Measurements from ENCODE around the gene BTBD16.

BTBD16 gene

DNA sequence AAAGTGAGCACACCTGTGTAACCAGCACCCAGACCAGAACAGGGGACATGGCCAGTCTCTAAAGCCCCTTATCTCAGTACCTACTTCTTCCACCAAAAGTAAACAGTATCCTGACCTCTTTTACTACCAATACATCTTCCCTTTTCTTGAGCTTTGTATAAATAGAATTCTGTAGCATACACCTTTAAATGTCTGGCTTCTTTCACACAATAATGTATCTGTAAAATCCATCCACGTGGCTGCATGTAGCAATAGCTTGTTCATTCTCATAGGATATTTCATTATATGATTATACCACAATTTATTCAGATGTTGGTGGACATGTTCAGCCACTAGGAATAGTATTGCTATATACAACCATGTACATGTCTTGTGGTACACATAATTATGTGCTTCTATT lies 40.6 kb downstream of the BTBD16 start:
- DNase-seq (ENCODE audit: low spot score), result no peak

DNA sequence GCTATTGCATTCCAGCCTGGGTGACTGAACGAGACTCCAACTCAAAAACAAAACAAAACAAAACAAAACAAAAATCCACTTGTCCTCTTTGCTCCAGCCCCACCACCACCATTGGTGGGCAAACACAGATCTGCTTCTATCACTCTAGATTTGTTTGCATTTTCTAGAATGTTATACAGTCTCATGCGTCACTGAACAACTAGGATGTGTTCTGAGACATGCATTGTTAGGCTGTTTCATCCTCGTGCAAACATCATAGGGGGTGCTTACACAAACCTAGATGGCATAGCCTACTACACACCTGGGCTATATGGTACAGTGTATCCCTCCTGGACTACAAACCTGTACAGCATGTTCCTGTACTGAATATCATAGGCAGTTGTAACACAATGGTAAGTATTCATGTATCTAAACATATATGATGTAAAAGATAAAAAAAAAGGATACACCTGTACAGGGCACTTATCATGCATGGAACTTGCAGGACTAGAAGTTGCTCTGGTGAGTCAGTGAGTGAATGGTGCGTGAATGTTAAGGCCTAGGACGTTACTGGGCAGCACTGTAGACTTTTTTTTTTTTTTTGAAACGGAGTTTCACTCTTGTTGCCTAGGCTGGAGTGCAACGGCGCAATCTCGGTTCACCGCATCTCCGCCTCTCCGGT lies 45.3 kb downstream of the BTBD16 start:
- DNase-seq (ENCODE audit: low spot score), result no peak

DNA sequence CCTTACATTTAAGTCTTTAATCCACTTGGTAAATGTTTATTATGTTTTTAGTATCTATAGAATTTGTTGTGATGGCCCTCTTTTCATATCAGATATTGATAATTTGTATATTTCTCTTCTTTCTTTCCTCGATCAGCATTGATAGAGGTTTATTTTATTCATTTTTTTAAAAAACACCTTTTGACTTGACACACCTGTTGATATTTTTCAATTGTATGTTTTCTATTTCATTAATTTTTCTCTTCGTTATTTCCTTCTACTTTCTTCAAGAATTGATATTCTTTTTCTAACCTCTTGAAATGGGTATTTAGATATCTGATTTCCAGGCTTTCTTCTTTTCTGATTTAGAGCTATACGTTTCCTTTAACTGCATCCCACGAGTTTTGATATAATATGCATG lies 50.9 kb downstream of the BTBD16 start:
- DNase-seq (ENCODE audit: low spot score), result no peak

DNA sequence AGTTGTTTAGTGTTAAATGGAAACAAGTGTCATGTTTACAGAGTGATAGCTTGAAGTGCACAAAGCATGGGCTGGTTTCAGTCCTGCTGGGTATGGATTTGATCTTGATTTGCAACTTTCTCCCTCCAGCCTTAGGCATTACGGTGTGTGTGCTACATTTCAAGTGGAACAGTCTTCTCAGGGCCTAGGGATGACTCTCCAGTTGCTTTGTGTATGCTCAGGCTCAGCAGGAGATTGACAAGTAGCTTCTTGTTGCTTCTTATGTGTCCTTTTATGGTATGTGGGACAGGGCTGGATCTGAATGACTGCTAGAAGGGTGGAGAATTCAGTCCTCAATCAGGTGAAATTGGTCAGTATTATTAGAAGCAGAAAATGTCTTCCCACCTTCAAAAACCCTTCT lies 52.1 kb downstream of the BTBD16 start:
- DNase-seq (ENCODE audit: low spot score), result no peak

DNA sequence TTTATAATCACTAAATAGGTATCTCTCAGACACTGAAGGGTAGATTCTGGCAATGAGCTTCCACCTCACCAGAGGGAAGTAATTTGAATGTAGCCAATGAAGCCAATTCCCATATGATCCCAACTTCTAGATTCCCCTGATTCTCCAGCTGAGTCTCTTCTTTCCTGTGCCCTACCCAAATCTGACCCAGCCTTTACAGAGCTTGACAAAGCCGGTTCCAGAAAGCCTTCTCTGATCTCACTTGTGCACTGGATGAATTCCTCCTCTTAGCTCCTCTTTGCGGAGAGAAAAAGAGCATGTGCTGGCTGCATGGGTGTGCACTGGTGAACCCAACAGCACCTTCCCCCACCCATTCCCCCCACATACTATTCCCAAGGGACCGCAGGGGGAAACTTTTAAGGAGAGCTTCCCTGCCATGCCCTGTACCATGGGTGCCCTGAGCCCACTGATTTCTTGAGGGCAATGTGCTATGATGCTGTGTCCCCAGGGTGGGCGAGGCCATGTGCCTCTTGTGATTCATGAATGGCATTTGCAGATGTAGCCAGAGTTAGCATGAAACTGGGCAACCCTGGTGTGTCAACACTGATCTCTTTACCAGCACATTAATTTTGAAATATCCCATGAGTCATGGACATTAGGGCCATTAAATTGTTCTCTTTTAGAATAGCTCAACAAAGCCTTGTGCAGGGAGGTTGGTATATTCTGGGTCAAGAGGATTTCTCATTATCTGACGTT lies 53.0 kb downstream of the BTBD16 start:
- DNase-seq (ENCODE audit: low spot score), result no peak

DNA sequence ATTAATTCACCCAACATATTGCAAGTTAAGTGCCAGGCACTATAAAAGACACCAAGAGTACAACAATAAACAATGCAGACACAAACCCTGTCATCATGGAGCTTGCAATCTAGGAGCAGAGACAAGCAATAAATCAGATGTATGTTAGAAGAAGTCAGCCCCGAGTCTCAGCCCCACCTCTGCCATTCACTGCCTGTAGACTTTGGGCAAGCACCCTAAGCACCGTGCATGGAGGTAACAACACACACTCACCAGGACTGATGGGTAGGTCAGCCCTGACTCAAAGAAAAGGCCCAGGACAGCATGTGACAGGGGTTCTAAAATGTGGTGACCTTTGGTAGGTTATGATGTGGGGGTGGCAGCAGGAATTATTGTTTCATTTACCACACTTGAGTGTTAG lies 54.1 kb downstream of the BTBD16 start:
- no peak for DNase-seq (ENCODE audit: low spot score)

DNA sequence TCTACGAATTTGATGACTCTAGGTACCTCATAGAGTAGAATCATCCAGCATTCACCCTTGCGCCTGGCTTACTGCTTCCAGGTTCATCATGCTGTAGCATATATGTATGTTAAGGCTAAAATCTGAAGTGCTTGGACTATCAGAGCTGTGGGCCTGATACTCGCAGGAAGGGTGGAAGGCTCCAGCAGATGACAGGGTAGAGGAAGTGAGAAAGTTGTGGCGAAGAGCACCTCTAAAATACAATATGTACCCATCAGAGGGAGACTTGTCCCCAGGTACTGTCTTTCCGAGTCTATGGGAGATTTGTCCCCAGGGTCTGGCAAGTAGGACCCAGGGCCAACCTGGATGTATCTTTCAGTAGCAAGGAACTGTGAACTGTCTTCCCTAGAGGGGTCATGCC lies 55.3 kb downstream of the BTBD16 start:
- no peak for DNase-seq (ENCODE audit: low spot score)

DNA sequence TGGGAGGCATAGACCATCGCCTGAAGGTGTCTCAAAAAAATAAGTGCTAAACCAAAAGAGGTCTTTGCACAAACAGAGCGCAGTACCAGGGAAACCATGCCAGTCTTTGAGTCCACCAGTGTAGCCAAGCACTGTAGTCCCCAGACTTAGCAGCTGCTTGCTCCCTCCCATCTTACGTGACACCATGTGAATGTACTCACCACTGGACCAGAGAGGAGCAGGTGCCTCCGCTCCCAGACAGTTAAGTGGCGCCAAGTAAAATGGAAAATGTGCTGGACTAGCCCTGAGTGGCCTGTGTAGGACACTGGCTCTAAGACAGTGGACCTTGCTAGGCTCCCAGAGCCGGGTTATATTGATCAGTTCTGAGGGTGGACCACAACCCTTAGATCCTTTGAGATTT lies 55.7 kb downstream of the BTBD16 start:
- DNase-seq (ENCODE audit: low spot score), result no peak

DNA sequence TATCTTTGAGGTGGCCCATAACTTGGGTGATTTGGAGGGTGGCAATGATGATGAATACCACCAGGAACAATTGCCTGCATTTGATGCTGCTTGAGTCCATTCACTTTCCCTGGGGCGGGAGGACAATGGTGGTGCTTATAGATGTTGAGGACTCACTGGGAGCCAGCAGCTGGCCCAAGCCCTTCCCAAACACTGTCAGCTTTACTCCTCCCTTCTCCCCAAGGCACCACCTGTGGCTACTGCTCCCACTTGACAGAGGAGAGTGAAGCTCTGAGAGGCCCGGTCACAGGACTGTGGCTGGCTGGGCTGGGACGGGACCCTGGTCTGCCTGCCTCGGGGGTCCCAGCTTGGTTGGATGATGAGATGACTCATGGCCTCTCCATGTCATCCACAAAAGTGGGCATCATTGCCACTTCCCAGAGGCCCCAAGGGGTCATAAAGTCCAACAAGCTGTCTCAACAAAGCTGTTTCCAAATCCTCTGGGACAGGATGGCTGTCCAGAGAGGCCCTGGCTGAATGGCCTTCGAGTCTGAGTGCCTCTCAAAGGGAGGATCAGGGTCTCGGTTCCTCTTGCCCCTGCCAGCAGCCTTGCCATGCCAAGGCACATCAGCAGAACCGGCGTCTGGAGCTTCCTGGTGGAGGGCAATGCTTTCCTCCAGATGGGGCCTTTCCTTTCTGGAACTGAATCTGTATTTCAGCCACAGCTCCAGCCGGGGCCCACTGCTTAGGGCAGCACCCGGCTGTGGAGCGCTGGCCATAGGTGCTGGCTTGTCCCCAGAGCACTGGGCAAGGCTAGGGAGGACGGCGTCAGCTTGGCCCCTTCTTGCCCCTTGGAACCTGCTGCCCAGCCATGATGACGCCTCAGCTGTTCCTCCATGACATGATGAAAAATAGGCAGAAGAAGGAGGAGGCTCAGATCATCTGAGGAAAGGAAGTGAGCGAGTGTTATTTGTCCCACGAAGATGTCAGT lies 56.4 kb downstream of the BTBD16 start:
- no peak for DNase-seq (ENCODE audit: low spot score)

DNA sequence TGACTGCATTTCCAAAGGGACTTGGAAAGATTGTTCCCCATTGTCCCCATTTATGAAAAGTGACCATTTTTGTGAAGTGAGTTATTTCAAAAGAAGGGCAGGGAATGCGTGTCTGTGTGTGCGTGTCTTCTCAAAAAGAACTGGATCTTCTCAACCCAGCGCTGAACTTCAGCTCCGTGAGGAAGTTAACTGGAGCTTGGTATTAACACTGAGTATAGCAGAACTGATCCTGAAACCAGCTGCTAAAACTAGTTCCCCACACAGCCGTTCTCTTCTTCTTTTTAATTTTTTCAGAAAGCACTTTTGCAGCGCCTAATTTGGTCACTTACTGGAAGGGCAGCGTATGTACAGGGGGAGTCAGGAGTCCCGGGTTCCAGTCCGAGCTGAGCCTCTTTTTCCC lies 57.6 kb downstream of the BTBD16 start:
- no peak for DNase-seq (ENCODE audit: low spot score)

DNA sequence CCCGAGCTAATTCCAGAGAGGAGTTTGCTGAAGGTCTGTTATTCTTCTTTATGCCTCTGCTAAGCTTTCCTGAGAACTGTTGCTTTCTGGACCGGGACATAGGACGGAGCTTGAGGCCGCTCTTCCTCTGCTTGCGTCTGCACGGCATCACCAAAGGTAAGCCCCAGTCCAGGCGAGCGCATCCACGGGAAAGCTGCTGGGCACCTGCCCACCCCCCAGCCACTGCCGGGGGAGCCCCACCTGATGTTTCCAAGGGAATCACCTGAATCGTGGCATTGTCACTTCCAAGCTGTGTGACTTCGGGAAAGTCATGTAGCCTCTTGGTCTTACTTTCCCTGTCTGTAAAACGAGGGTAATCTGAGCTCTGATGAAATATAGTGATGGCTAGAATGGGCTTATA lies 58.3 kb downstream of the BTBD16 start:
- no peak for DNase-seq (ENCODE audit: low spot score)

DNA sequence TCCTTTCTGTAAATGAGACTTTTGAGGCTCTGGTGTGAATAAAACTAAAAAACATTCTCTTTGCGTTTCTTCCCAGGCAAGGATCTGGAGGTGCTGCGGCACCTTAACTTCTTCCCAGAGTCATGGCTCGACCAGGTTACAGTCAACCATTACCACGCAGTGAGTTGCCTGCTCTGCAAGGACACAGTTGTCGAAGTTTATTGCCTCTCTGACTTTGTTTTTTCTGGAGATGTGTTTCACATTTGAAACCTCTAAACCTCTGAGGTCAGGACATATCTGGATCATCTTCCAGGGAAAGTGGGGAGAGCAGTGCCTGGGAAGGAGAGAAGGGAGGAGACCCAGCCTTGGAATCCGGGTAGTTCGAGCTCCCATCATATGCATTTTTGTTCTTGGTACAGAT lies 60.0 kb downstream of the BTBD16 start:
- DNase-seq (ENCODE audit: low spot score), result no peak

DNA sequence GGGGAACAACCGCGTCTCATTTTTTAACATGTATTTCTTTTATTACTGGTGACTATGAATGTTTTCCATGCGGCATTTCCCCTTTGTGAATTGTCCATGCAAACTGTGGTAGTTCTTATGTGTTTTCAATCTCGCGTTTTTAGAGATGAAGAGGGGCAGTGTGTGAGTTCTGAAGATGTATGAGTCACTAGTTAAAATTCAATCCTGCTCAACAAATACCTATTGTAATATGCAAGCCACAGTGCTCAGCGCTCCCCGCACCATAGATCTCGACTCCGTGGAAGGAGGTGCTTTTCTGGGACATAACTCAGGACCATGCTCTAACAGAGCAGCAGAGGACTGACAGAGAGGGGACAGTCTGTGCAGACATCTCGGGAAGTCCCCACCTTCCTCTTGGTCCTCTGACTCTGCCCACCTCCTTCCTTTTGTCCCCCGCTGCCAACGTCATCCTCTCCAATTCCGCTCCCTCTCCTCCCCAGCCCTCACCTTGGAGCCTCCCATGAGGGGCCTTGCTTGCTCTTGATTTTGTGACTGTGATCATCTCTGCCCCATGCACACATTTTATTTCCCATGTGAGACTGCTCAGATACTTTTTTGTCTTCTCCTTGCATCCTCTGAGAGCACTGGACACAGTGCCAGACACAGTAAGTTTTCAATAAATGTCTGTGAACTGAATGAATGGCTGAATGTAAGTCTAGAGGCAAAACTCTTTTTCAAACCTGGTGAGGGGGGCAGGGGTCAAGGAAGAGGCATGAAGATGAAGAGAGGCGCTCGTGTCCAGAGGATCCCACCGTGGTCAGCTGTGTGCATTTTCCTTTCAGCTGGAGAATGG lies 60.7 kb downstream of the BTBD16 start:
- no peak for DNase-seq (ENCODE audit: low spot score)

DNA sequence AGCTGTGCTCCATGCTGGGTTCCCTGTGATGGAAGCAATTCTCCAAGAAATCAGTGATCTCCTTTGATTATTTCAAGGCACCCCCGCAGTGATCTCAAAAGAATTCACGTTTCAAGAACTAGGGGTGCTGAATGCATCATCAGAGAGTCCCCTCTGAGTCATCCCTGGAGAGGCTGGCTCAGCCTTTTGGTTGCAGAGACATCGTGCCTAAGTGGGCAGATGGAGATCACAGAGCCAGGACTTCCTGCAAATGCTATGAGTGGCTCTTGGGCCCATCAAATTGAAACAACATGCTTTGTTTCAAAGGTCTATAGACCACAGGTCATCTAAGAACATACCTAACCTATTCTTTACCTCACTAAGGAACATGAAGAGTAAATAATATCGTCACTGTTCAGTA lies 61.9 kb downstream of the BTBD16 start:
- no peak for DNase-seq (ENCODE audit: low spot score)

DNA sequence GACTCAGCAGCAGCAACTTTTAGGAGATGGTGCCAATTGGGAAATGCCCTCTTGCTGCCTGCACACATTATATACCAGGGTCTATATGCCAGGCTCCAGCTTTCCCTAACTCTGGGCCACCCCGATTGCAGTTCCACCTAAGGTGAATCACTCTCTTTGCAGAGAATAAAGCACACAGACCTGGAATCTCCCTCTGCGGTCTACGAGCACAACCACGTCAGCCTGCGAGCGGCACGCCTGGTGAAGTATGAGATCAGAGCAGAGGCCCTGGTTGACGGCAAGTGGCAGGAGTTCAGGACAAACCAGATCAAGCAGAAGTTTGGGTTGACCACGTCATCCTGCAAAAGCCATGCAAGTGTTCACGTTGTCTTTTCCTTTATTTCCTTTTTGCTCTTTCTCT lies 65.2 kb downstream of the BTBD16 start:
- DNase-seq (ENCODE audit: low spot score), result no peak

DNA sequence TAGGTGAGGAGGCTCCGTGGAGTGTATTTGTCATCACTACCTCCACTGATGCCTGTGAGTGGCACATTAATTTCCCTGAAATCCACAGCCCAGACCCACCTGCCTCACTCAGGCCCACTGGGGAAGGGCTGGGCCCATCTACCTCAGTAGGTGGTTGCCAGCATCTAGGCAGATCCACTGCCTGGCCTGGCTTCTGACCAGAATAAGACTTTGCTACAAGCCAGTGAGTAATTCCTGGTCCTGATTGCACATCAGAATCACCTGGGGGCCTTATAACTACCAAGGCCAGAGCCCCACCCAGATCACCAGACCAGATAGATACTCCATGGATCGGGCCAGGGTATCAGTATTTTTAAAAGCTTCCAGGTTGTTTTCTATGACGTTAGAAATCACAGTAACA lies 65.9 kb downstream of the BTBD16 start:
- DNase-seq (ENCODE audit: low spot score), result no peak

DNA sequence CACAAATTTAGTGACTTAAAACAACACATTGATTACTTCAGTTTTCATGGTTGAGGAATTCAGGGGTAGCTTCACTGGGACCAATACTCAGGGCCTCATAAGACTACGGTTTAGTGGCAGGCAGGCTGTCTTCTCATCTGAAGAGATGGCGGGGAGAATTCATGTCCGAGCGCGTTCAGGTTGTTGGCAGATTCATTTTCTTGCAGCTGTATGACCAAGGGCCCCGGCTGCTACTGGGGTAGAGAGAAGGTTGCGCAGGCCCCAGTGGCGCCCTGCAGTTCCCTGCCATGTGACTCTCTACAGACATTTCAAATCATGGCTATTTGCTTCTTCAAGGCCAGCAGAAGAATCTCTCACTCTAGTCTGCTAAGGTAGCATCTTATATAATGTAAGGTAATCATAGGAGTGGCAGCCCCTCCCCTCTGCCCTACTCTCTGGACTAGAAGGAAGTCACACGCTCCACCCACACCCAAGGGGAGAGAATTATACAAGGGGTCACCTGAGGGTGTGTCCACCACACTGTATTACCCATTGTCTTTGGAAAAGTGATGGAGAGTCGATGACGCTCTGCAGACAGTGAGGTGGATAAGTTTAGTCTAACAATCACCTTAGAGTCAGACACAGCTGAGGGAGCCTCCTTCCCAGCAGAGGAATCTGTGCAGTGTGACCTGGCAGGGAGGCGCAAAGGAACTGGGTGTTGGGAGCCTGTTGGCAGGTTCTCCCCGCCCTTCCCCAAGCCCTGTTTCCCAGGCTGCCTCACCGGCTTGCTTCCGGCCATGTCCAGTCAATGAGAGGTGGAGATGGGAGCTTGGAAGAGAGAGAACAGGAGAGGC lies 67.7 kb downstream of the BTBD16 start:
- DNase-seq (ENCODE audit: low spot score), result no peak

DNA sequence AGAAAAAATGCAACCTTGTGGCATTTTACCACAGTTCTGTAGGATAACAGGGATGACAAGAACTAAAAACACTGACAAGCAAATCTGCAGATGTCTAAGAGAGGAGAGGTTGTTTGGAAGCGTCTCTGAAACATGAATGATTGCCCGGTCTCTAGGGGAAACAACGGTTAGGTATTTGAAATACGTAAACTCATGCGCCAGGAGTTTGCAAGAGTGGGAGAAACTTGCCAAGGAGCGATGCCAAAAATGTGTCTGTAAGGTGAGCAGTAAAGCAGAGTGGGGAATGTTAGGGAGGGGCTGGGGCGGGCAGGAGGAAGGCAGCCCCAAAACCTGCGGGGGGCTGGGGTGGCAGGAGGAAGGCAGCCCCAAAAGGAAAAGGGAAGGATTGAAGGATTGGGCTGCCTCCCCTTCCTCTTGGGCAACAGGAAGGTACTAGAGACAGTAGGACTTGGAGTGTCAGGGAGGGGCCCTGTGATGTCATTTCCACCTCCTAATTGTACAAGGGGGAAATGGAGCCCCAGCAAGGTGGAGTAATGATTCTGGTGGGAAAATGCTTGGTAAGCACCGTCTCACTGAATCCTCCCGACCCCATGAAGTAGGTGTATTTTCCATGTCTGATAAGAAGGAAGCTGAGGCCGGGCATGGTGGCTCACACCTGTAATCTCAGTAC lies 70.2 kb downstream of the BTBD16 start:
- no peak for DNase-seq (ENCODE audit: low spot score)

DNA sequence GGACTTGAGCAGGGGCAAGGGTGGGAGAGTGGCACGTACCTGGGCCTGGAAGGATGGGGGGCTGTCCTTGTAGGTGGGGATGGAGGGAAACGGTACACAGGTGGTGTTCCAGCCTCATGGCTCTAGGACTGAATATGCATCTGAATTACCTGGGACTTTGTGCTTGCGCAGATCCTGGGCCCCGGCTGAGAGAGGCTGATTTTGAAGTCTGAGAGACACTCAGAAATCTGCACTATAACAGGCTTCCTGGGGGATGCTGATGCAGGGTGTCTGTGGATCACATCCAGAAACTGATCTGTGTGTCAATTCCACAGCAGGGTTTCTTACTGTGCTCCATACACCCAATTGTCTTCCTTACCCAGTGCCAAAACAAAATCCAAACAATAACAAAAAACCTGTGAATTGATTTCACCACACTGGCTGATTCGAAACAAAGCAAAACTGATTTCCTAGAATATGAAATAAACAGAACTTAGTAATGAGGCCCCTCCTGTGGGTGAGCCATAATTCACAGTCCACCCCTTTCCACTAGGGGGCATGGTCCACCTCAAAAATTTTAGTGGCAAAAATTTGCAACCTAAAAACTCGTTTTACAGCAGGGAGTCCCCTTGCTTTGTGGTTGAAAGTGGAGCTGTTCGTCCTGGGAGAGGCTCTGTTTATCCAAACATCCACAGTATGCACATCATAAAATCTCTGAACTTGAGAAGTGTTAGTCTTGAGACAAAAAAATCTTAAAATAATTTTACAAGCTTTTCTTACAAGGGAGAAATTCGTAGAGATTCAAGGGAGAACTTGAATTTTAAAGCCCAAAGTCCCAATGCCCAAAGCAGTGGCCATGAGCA lies 71.4 kb downstream of the BTBD16 start:
- no peak for DNase-seq (ENCODE audit: low spot score)

Measured in hematopoietic multipotent progenitor cell treated with erythropoietin and hydrocortisone succinate and interleukin-3 and kit ligand, for 15 days (in vitro differentiated cells).